K562 (cell line): ENCODE results near the gene OSBP2. TPM values are rescaled to one million over a fixed set of nuclear protein-coding genes. Genes with fewer than 3 reads are reported as not detected.

Source experiments
- BHLHE40 ChIP-seq: IDR thresholded peaks from 2 replicates; pipeline ENCODE4 v1.6.1; 2011; ENCODE audit warnings: low read length, improper control_type of control experiment
- BRCA1 ChIP-seq, 2 experiments: fragments of 450-650 bp in 1 of 2; sonication (generic) in 1 of 2; formaldehyde crosslinking in 1 of 2; IDR thresholded peaks; 2 replicates each; pipeline versions ENCODE4 v1.5.0 to v1.6.1; 2017 to 2020; ENCODE audit warnings: mild to moderate bottlenecking in 1 of 2, missing genetic modification reagents in 1 of 2
- BRD4 ChIP-seq: fragments of 200-600 bp; sonication (generic); IDR thresholded peaks from 2 replicates; pipeline ENCODE4 v1.6.1; 2017; ENCODE audit warnings: inconsistent platforms
- CBX3 ChIP-seq, 2 experiments: IDR thresholded peaks; 1 replicate in 1 of 2; 2 replicates in 1 of 2; pipeline ENCODE4 v1.6.1; 2012; ENCODE audit warnings: inconsistent platforms in 2 of 2, low read length in 2 of 2, borderline replicate concordance in 1 of 2, control low read depth in 1 of 2
- DIDO1 ChIP-seq: fragments of 450-650 bp; IDR thresholded peaks from 2 replicates; pipeline ENCODE4 v1.6.1; 2016; ENCODE audit warnings: low read depth, missing biosample characterization, missing genetic modification characterization
- DNMT1 ChIP-seq: fragments of 450-650 bp; IDR thresholded peaks from 2 replicates; pipeline ENCODE4 v1.6.1; 2016; ENCODE audit warnings: antibody characterized with exemption, mild to moderate bottlenecking
- EHMT2 ChIP-seq: fragments of 450-650 bp; IDR thresholded peaks from 2 replicates; pipeline ENCODE4 v1.6.1; 2018; ENCODE audit warnings: antibody characterized with exemption
- ESRRB ChIP-seq: fragments of 250-450 bp; sonication (Bioruptor Pico); IDR thresholded peaks from 2 replicates; pipeline ENCODE4 v1.5.0; 2020; ENCODE audit warnings: mild to moderate bottlenecking, moderate library complexity, borderline replicate concordance
- EWSR1 ChIP-seq: fragments of 450-650 bp; IDR thresholded peaks from 2 replicates; pipeline ENCODE4 v1.6.1; 2018; ENCODE audit warnings: borderline replicate concordance, mild to moderate bottlenecking, low read depth, moderate library complexity; ENCODE audit not compliant: partially characterized antibody
- JUN ChIP-seq, 2 experiments: sonication (generic) in 1 of 2; formaldehyde crosslinking in 1 of 2; IDR thresholded peaks; 2 replicates each; pipeline versions ENCODE4 v1.6.1 to v1.8.0; 2012 to 2022; ENCODE audit warnings: borderline replicate concordance in 2 of 2, mild to moderate bottlenecking in 2 of 2, improper control_type of control experiment in 1 of 2, low read depth in 1 of 2, low read length in 1 of 2, missing genetic modification reagents in 1 of 2
- JUND ChIP-seq, 2 experiments: IDR thresholded peaks; 2 replicates in 1 of 2; 3 replicates in 1 of 2; pipeline ENCODE4 v1.6.1; 2011; ENCODE audit warnings: borderline replicate concordance in 2 of 2, low read depth in 2 of 2, low read length in 2 of 2, improper control_type of control experiment in 1 of 2, missing biosample characterization in 1 of 2, missing genetic modification characterization in 1 of 2, missing genetic modification reagents in 1 of 2
- KDM1A ChIP-seq, 2 experiments: fragments of 450-650 bp; IDR thresholded peaks; 2 replicates each; pipeline ENCODE4 v1.6.1; 2016; ENCODE audit warnings: mild to moderate bottlenecking in 2 of 2
- MTA1 ChIP-seq: fragments of 450-650 bp; IDR thresholded peaks from 2 replicates; pipeline ENCODE4 v1.6.1; 2017; ENCODE audit warnings: borderline replicate concordance
- NFYB ChIP-seq: IDR thresholded peaks from 2 replicates; pipeline ENCODE4 v1.6.1; 2011; ENCODE audit warnings: mild to moderate bottlenecking, moderate library complexity; ENCODE audit not compliant: insufficient read length; ENCODE audit errors: extremely low read depth
- NRF1 ChIP-seq, 2 experiments: fragments of 450-650 bp; IDR thresholded peaks in 1 of 2; conservative IDR thresholded peaks in 1 of 2; 2 replicates each; pipeline ENCODE4 v1.6.1; 2014; ENCODE audit warnings: mild to moderate bottlenecking in 2 of 2
- PHB2 ChIP-seq: fragments of 450-650 bp; IDR thresholded peaks from 2 replicates; pipeline ENCODE4 v1.6.1; 2017; ENCODE audit warnings: low read depth
- RCOR1 ChIP-seq, 2 experiments: IDR thresholded peaks; 2 replicates each; pipeline ENCODE4 v1.6.1; 2012; ENCODE audit warnings: low read depth in 2 of 2, low read length in 2 of 2, borderline replicate concordance in 1 of 2, improper control_type of control experiment in 1 of 2
- SMAD4 ChIP-seq: fragments of 250-450 bp; sonication (Bioruptor Pico); conservative IDR thresholded peaks from 2 replicates; pipeline ENCODE4 v1.8.0; 2021; ENCODE audit warnings: inconsistent platforms, mild to moderate bottlenecking, moderate library complexity
- SMARCA4 ChIP-seq: fragments of 450-650 bp; IDR thresholded peaks from 2 replicates; pipeline ENCODE4 v1.6.1; 2016
- SOX6 ChIP-seq: fragments of 450-650 bp; IDR thresholded peaks from 2 replicates; pipeline ENCODE4 v1.6.1; 2014; ENCODE audit warnings: mild to moderate bottlenecking
- YY1 ChIP-seq, 3 experiments: IDR thresholded peaks; 2 replicates each; pipeline ENCODE4 v1.6.1; 2011; ENCODE audit warnings: low read length in 2 of 3, mild to moderate bottlenecking in 2 of 3, moderate library complexity in 2 of 3, borderline replicate concordance in 1 of 3, control low read depth in 1 of 3, low read depth in 1 of 3; ENCODE audit not compliant: insufficient read depth in 3 of 3, insufficient replicate concordance in 2 of 3, control insufficient read depth in 1 of 3, insufficient read length in 1 of 3; ENCODE audit errors: extremely low read depth in 1 of 3
- ZNF24 ChIP-seq: fragments of 450-650 bp; IDR thresholded peaks from 2 replicates; pipeline ENCODE4 v1.6.1; 2016
- ZNF311 ChIP-seq: fragments of 250-450 bp; sonication (Bioruptor Pico); IDR thresholded peaks from 2 replicates; pipeline ENCODE4 v1.4.0; 2020; ENCODE audit warnings: mild to moderate bottlenecking, moderate library complexity
- ZNF324 ChIP-seq: fragments of 250-450 bp; sonication (Bioruptor Pico); IDR thresholded peaks from 2 replicates; pipeline ENCODE4 v1.4.0; 2020; ENCODE audit warnings: mild to moderate bottlenecking
- ZNF583 ChIP-seq: fragments of 250-450 bp; sonication (Bioruptor Pico); IDR thresholded peaks from 2 replicates; pipeline ENCODE4 v1.4.0; 2020
- ZNF644 ChIP-seq: fragments of 200-800 bp; sonication (Bioruptor generic); IDR thresholded peaks from 2 replicates; pipeline ENCODE4 v1.6.1; 2016; ENCODE audit warnings: low read depth, missing genetic modification characterization, missing compliant biosample characterization
- ZNF778 ChIP-seq: fragments of 450-650 bp; formaldehyde crosslinking; IDR thresholded peaks from 2 replicates; pipeline ENCODE4 v1.4.0; 2020; ENCODE audit warnings: mild to moderate bottlenecking, moderate library complexity
- polyA plus RNA-seq, 8 experiments: library from polyadenylated mRNA; depleted of rRNA in 4 of 8; stranded (reverse) in 5 of 8; unstranded in 3 of 8; fragments of >200 nt; fragmentation: Nextera tagmentation in 2 of 8; fragmentation: Illumina TruSeq in 1 of 8; extraction: Ambion mirVana in 2 of 8; extraction: Trizol in 1 of 8; gene quantifications; 2 replicates each; pipeline versions ENCODE4 v1.2.1 to v1.2.3, GENCODE V29; 2011 to 2014; ENCODE audit warnings: inconsistent platforms in 1 of 8, missing spikeins in 1 of 8
- total RNA-seq, 7 experiments: library from RNA; depleted of rRNA in 6 of 7; stranded (reverse); fragments of >200 nt in 6 of 7; fragmentation: Illumina TruSeq in 2 of 7; extraction: Trizol in 2 of 7; gene quantifications; 2 replicates each; pipeline versions ENCODE4 v1.2.1 to v1.2.3, GENCODE V29; 2011 to 2021; ENCODE audit warnings: low replicate concordance in 1 of 7

OSBP2 gene
- total and polyA plus RNA-seq, 9 of the 15 experiments (the other 6 are each of a cell fraction or from before 2014, with no cell fraction given) = 0.52 to 29.5 (median 21.6) TPM

GRCh38 chr22:30649430-30650007 is 45.2 kb upstream of the OSBP2 start (continued):
- TF ChIP-seq JUND (IDR thresholded peaks at IDR 0.05; ENCODE audit: borderline replicate concordance, low read depth, low read length) (peak; percentile 94), JUND (tag; IDR thresholded peaks at IDR 0.05; ENCODE audit: borderline replicate concordance, low read depth, low read length) (peak; percentile 90), SOX6 (no peak), BRD4 (no peak), EWSR1 (no peak), EHMT2 (no peak), ZNF778 (no peak), SMARCA4 (peak; percentile 45; the same call in 1 of the 2 replicates), RCOR1 (IDR thresholded peaks at IDR 0.05; ENCODE audit: borderline replicate concordance in 1 of 2, low read depth in 2 of 2, low read length in 2 of 2) (peak in 1 of 2 experiments; percentile 45; a peak in 1 of 4 replicates), DNMT1 (no peak), CBX3 (IDR thresholded peaks at IDR 0.05; ENCODE audit: borderline replicate concordance in 1 of 2, low read length in 2 of 2) (no peak), DIDO1 (tag) (no peak), ZNF583 (CRISPR knock-in tag) (no peak), ZNF324 (CRISPR knock-in tag) (no peak), BRCA1 (IDR thresholded peaks at IDR 0.05) (no peak), BRCA1 (CRISPR knock-in tag; IDR thresholded peaks at IDR 0.05) (no peak), NFYB (no peak), ZNF311 (CRISPR knock-in tag) (no peak), ZNF644 (tag) (no peak), JUN (IDR thresholded peaks at IDR 0.05; ENCODE audit: borderline replicate concordance, low read depth, low read length) (peak; percentile 77; the same call in 1 of the 2 replicates), JUN (CRISPR knock-in tag; IDR thresholded peaks at IDR 0.05; ENCODE audit: borderline replicate concordance) (no peak), NRF1 (conservative IDR thresholded peaks at IDR 0.05 in 1 of 2, IDR thresholded peaks at IDR 0.05 in 1 of 2) (peak; percentile 10 to 39; a peak in 2 of 4 replicates), KDM1A (IDR thresholded peaks at IDR 0.05) (0 out of 4 replicates have a peak, but pooled peaks of 1 of the 2 experiments have one; percentile 6), SMAD4 (CRISPR knock-in tag) (no peak), ESRRB (no peak), BHLHE40 (peak; percentile 24; the same call in 1 of the 2 replicates), MTA1 (no peak), PHB2 (no peak), YY1 (IDR thresholded peaks at IDR 0.05; ENCODE audit: borderline replicate concordance in 1 of 3, control insufficient read depth in 1 of 3, extremely low read depth in 1 of 3, insufficient read depth in 3 of 3, insufficient read length in 1 of 3, insufficient replicate concordance in 2 of 3, low read depth in 1 of 3, low read length in 2 of 3) (no peak), ZNF24 (no peak)
- TF ChIP-seq, all 486 proteins: peak for 24
